ENCODE measurements around the gene PCGF3. TPM values are rescaled to one million over a fixed set of nuclear protein-coding genes. Genes with fewer than 3 reads are reported as not detected.
A peak's percentile ranks its signal among the peaks of the same experiment; 100 is the strongest.
"Not testable (repeated sequence)": the region's sequence is repeated elsewhere in the genome, so short reads cannot be mapped to it uniquely, and the experiment has no call there.

Gene PCGF3
- polyA plus RNA-seq, 2 donors: 27.0 to 63.7 TPM

DNA sequence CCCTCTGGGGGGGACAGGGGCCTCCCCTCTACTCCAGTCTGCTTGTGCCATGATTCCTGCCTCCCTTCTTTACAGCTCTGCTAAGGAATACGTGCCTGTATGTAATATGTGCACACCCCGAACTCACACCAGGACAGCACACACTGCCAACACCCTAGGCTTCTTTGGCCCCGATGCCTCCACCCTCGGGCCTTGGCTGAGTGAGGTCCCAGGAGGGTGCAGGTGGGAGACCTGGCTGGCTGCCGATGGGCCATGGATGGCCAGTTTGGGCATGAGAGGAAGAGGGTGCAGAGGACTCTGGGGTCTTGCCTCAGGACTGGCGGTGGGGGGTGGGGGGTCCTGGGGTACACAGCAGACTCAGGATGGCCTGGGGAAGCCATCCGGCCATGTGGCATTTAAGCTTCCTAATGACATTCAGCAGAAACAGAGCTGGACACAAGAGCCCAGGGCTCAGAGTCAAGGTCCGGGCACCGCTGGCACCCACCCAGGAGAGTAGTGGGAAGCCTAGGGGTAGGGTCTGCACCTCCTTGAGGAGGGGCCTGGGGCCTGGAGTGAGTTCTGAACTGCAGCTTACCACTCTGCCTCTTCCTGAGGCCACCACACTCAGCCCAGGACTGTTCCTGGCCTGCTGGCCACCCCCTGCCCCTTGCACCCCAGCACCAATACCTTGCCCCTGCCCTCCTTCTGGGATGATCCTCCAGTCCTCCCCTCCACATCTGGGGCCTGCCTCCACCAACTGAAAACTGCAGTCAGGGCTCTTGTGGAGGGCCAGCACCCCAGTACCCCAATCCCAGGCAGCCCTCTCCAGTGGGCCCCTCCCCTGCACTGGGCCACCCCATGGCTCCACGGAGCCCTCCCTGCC lies 2.1 kb upstream of the PCGF3 start:
- Histone ChIP-seq H3K27me3 (ENCODE audit: control insufficient read depth in 1 of 2, insufficient read depth in 2 of 2, low read length in 2 of 2) (no peaks in the 10 kb centered on the region), H3K9me3 (ENCODE audit: control insufficient read depth in 2 of 2, insufficient read depth in 1 of 2, low read depth in 1 of 2, low read length in 1 of 2) (no peaks in the 10 kb centered on the region), H3K36me3 (ENCODE audit: control insufficient read depth in 2 of 2, insufficient read depth in 2 of 2, low read length in 1 of 2) (no peaks in the 10 kb centered on the region), H3K27ac (ENCODE audit: low read depth in 2 of 2, low read length in 1 of 2) (no peak overlapping the region), H3K4me1 (ENCODE audit: control insufficient read depth in 2 of 2, insufficient read depth in 2 of 2, low read length in 1 of 2) (peaks cover 8 to 15% of the 10 kb centered on the region in 2 donors), H3K4me3 (ENCODE audit: low read depth in 1 of 2, low read length in 2 of 2) (no peak overlapping the region)
- 71 to 78% methylated on average over 10 of the region's 10 CpGs for WGBS, 2 donors

DNA sequence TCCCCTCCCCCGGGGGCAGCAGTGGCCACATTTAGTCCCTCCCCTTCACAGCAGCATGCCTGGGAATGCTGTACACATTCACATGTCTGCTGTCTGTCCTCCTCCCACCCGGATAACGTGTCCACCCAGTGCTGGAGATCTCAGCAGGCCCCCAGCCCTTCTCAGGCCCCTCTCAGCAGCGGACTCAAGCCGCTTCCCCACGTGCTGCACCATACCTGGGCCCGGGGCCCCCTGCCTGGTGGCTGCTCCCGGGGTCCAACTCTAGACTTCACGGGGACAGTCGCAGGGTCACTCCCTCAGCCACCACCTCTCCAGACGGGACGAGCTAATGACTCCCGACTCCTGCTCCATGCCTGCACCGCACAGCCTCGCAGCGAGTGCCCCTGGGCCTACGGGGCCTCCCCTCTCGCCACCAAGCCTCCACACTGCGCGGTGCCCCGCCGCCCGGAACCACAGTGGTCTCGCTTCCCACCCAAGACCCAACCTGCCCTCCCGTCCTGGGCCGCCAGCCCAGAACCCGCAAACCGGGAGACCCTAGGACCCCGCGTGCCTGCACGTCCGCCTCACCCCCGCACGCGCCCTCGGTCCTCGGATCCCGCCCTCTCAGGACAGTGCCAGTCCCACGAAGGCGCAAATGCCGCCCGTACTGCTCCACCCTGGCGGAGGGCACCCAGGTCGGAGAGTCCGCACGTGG lies 1.3 kb upstream of the PCGF3 start:
- Histone ChIP-seq H3K27ac (ENCODE audit: low read depth in 2 of 2, low read length in 1 of 2) (no peak overlapping the region), H3K4me1 (ENCODE audit: control insufficient read depth in 2 of 2, insufficient read depth in 2 of 2, low read length in 1 of 2) (peaks cover 9 to 16% of the 10 kb centered on the region in 2 donors), H3K4me3 (ENCODE audit: low read depth in 1 of 2, low read length in 2 of 2) (no peak overlapping the region), H3K36me3 (ENCODE audit: control insufficient read depth in 2 of 2, insufficient read depth in 2 of 2, low read length in 1 of 2) (no peaks in the 10 kb centered on the region), H3K9me3 (ENCODE audit: control insufficient read depth in 2 of 2, insufficient read depth in 1 of 2, low read depth in 1 of 2, low read length in 1 of 2) (no peaks in the 10 kb centered on the region), H3K27me3 (ENCODE audit: control insufficient read depth in 1 of 2, insufficient read depth in 2 of 2, low read length in 2 of 2) (no peaks in the 10 kb centered on the region)
- 91 to 92% methylated on average over 46 of the region's 46 CpGs for WGBS, 2 donors

DNA sequence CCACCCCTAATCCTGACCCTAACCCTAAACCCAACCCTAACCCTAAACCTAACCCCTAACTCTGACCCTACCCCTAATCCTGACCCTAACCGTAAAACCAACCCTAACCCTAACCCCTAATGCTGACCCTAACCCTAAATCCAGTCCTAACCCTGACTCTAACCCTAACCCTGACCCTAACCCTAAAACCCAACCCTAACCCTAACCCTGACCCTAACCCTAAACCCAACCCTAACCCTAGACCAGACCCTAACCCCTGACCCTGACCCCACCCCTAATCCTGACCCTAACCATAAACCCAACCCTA lies 708 bp upstream of the PCGF3 start:
- no peak overlapping the region for H3K27ac ChIP-seq (ENCODE audit: low read depth in 2 of 2, low read length in 1 of 2)

DNA sequence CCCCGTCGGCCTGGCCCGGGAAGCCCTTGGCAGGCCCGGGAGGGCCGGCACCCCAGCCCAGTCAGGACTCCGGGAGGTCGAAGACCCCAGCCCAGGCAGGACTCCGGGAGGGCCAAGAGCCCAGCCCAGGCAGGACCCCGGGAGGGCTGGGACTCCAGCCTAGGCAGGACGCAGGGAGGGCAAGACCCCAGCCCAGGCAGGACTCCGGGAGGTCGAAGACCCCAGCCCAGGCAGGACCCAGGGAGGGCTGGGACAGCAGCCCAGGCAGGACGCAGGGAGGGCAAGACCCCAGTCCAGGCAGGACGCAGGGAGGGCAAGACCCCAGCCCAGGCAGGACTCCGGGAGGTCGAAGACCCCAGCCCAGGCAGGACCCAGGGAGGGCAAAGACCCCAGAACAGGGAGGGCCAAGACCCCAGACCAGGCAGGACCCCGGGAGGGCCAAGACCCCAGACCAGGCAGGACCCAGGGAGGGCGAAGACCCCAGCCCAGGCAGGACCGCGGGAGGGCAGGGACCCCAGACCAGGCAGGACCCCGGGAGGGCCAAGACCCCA lies 526 bp downstream of the PCGF3 start:
- H3K27ac ChIP-seq (ENCODE audit: low read depth in 2 of 2, low read length in 1 of 2): peak overlapping the region; percentile 76 to 84
- H3K4me3 ChIP-seq (ENCODE audit: low read depth in 1 of 2, low read length in 2 of 2): peak overlapping the region; percentile 86 to 97
- H3K4me1 ChIP-seq (ENCODE audit: control insufficient read depth in 2 of 2, insufficient read depth in 2 of 2, low read length in 1 of 2): peaks cover 10 to 16% of the 10 kb centered on the region in 2 donors
- H3K36me3 ChIP-seq (ENCODE audit: control insufficient read depth in 2 of 2, insufficient read depth in 2 of 2, low read length in 1 of 2); H3K27me3 ChIP-seq (ENCODE audit: control insufficient read depth in 1 of 2, insufficient read depth in 2 of 2, low read length in 2 of 2); H3K9me3 ChIP-seq (ENCODE audit: control insufficient read depth in 2 of 2, insufficient read depth in 1 of 2, low read depth in 1 of 2, low read length in 1 of 2): not testable (repeated sequence)
- WGBS, 2 donors: 0 to 1% methylated on average over 21 of the region's 21 CpGs

More for the DNA sequence above, 708 bp upstream of the PCGF3 start:
- Histone ChIP-seq H3K36me3 (ENCODE audit: control insufficient read depth in 2 of 2, insufficient read depth in 2 of 2, low read length in 1 of 2) (no peaks in the 10 kb centered on the region), H3K27me3 (ENCODE audit: control insufficient read depth in 1 of 2, insufficient read depth in 2 of 2, low read length in 2 of 2) (no peaks in the 10 kb centered on the region), H3K4me3 (ENCODE audit: low read depth in 1 of 2, low read length in 2 of 2) (peak overlapping the region; percentile 62 to 86), H3K9me3 (ENCODE audit: control insufficient read depth in 2 of 2, insufficient read depth in 1 of 2, low read depth in 1 of 2, low read length in 1 of 2) (no peaks in the 10 kb centered on the region), H3K4me1 (ENCODE audit: control insufficient read depth in 2 of 2, insufficient read depth in 2 of 2, low read length in 1 of 2) (peaks cover 10 to 16% of the 10 kb centered on the region in 2 donors)
- WGBS, 2 donors: 95 to 96% methylated on average over 1 of the region's 1 CpG

DNA sequence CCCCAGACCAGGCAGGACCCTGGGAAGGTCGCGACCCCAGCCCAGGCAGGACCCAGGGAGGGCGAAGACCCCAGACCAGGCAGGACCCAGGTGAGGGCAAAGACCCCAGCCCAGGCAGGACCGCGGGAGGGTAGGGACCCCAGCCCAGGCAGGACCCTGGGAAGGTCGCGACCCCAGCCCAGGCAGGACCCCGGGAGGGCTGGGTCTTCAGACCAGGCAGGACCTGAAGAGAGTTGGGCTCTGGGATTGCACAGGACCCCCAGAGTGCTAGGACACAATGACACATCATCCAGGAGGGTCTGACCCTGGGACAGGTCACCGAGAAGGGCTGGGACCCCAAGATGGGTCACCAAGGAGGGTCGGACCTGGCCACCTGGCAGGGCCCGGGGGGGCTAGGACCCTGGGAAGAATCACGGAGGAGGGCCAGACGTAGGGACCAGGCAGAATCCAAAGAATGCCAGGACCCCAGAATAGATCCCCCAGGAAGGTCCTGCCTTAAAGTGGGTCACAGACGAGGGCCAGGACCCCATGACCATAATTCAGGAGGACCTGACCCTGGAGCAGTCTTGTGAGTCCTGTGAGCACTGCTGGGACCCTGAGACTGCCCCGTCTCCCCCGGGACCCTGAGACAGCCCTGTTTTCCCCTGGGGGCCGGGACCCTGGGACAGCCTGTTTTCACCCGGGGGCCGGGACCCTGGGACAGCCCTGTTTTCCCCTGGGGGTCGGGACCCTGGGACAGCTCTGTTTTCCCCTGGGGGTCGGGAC lies 1.4 kb downstream of the PCGF3 start:
- Histone ChIP-seq H3K4me1 (ENCODE audit: control insufficient read depth in 2 of 2, insufficient read depth in 2 of 2, low read length in 1 of 2) (peaks cover 10 to 16% of the 10 kb centered on the region in 2 donors), H3K27me3 (ENCODE audit: control insufficient read depth in 1 of 2, insufficient read depth in 2 of 2, low read length in 2 of 2) (no peaks in the 10 kb centered on the region), H3K36me3 (ENCODE audit: control insufficient read depth in 2 of 2, insufficient read depth in 2 of 2, low read length in 1 of 2) (peaks cover 0 to 2% of the 10 kb centered on the region in 2 donors), H3K27ac (ENCODE audit: low read depth in 2 of 2, low read length in 1 of 2) (peak overlapping the region in 1 of 2 donors; percentile 35), H3K9me3 (ENCODE audit: control insufficient read depth in 2 of 2, insufficient read depth in 1 of 2, low read depth in 1 of 2, low read length in 1 of 2) (no peaks in the 10 kb centered on the region), H3K4me3 (ENCODE audit: low read depth in 1 of 2, low read length in 2 of 2) (peak overlapping the region; percentile 27 to 86)
- WGBS, 2 donors: 48 to 51% methylated on average over 17 to 21 of the region's 21 CpGs

DNA sequence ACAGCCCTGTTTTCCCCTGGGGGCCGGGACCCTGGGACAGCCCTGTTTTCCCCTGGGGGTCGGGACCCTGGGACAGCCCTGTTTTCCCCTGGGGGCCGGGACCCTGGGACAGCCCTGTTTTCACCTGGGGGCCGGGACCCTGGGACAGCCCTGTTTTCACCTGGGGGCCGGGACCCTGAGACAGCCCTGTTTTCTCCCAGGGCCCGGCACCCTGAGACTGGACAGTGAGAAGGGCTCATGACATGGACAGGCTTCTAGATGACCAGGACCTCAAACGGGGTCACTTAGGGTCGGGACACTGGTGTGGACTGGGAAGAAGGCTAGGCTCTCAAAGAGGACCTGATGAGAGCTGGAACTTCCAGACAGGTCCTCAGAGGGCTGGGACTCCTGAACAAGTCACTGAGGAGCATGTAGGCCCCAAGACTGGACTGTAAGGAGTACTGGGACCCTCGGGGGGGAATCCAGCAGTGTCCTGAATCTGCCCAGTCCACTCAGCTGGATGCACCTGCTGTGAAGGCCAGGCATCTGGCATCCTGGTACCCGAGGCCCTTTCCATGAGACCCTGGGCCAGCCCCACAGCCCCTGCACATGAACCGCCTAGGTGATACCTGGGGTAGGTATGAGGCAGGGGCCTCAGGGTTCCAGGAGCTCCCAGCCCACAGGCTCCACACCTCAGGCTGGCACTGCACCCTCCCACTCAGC lies 2.4 kb downstream of the PCGF3 start:
- H3K36me3 ChIP-seq (ENCODE audit: control insufficient read depth in 2 of 2, insufficient read depth in 2 of 2, low read length in 1 of 2): peaks cover 0 to 5% of the 10 kb centered on the region in 2 donors
- no peaks in the 10 kb centered on the region for H3K27me3 ChIP-seq (ENCODE audit: control insufficient read depth in 1 of 2, insufficient read depth in 2 of 2, low read length in 2 of 2)
- H3K4me1 ChIP-seq (ENCODE audit: control insufficient read depth in 2 of 2, insufficient read depth in 2 of 2, low read length in 1 of 2): peaks cover 10 to 16% of the 10 kb centered on the region in 2 donors
- H3K4me3 ChIP-seq (ENCODE audit: low read depth in 1 of 2, low read length in 2 of 2): no peak overlapping the region
- H3K27ac ChIP-seq (ENCODE audit: low read depth in 2 of 2, low read length in 1 of 2): no peak overlapping the region
- H3K9me3 ChIP-seq (ENCODE audit: control insufficient read depth in 2 of 2, insufficient read depth in 1 of 2, low read depth in 1 of 2, low read length in 1 of 2): no peaks in the 10 kb centered on the region
- 86 to 89% methylated on average over 11 of the region's 11 CpGs for WGBS, 2 donors

DNA sequence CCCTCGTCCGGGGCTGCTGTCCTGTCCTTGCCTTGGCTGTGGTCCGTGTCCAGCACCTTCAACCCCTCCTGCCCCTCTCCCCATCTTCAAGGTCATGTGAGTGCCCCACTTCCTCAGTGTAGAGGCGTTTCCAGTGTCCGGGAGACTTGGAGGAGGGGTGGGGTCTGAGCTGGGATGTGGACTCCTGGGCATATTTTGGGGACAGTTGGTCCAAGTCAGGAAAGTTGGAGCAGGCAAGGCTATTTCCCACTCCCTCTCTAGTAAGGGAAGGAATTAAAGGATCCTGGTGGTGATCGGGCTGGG lies 3.0 kb downstream of the PCGF3 start:
- Histone ChIP-seq H3K27ac (ENCODE audit: low read depth in 2 of 2, low read length in 1 of 2) (no peak overlapping the region), H3K4me1 (ENCODE audit: control insufficient read depth in 2 of 2, insufficient read depth in 2 of 2, low read length in 1 of 2) (peaks cover 10 to 16% of the 10 kb centered on the region in 2 donors), H3K9me3 (ENCODE audit: control insufficient read depth in 2 of 2, insufficient read depth in 1 of 2, low read depth in 1 of 2, low read length in 1 of 2) (no peaks in the 10 kb centered on the region), H3K27me3 (ENCODE audit: control insufficient read depth in 1 of 2, insufficient read depth in 2 of 2, low read length in 2 of 2) (no peaks in the 10 kb centered on the region), H3K36me3 (ENCODE audit: control insufficient read depth in 2 of 2, insufficient read depth in 2 of 2, low read length in 1 of 2) (peaks cover 0 to 10% of the 10 kb centered on the region in 2 donors), H3K4me3 (ENCODE audit: low read depth in 1 of 2, low read length in 2 of 2) (no peak overlapping the region)
- 87 to 92% methylated on average over 6 of the region's 6 CpGs for WGBS, 2 donors

DNA sequence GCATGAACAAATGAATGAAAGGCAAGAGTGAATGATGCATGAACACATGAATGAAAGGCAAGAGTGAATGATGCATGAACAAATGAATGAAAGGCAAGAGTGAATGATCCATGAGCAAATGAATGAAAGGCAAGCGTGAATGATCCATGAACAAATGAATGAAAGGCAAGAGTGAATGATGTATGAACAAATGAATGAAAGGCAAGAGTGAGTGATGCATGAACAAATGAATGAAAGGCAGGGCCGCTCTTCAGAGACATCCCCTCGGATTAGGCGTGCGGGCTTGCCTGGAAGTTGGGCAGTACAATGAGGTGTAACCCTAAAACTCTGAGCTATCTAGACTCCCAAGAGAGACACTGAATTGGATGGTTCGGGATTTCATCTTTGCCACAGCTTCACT lies 3.7 kb downstream of the PCGF3 start:
- no peaks in the 10 kb centered on the region for H3K27me3 ChIP-seq (ENCODE audit: control insufficient read depth in 1 of 2, insufficient read depth in 2 of 2, low read length in 2 of 2)
- H3K4me1 ChIP-seq (ENCODE audit: control insufficient read depth in 2 of 2, insufficient read depth in 2 of 2, low read length in 1 of 2): peaks cover 10 to 16% of the 10 kb centered on the region in 2 donors
- no peak overlapping the region for H3K4me3 ChIP-seq (ENCODE audit: low read depth in 1 of 2, low read length in 2 of 2)
- no peak overlapping the region for H3K27ac ChIP-seq (ENCODE audit: low read depth in 2 of 2, low read length in 1 of 2)
- WGBS, 2 donors: 93 to 97% methylated on average over 6 of the region's 6 CpGs
- H3K9me3 ChIP-seq (ENCODE audit: control insufficient read depth in 2 of 2, insufficient read depth in 1 of 2, low read depth in 1 of 2, low read length in 1 of 2): no peaks in the 10 kb centered on the region
- peaks cover 0 to 14% of the 10 kb centered on the region in 2 donors for H3K36me3 ChIP-seq (ENCODE audit: control insufficient read depth in 2 of 2, insufficient read depth in 2 of 2, low read length in 1 of 2)

DNA sequence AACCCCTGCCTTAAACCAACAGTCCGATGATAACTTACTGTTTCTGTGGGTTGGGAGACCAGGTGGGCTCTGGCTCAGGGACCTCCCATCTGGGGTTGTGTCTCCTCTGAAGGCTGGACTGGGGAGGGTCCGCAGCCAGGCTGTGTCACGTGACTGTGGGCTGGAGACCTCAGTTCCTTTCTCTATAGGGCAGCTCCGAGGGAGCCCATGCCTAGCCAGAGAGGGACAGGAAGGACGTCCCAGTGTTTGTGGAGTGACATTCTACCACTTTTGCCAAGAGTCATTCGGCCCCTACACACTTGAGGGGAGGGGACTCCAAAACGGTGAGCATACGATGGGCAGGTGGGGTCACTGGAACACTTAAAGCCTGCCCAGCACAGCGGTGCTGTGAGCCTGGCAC lies 4.5 kb downstream of the PCGF3 start:
- H3K4me1 ChIP-seq (ENCODE audit: control insufficient read depth in 2 of 2, insufficient read depth in 2 of 2, low read length in 1 of 2): peaks cover 10 to 16% of the 10 kb centered on the region in 2 donors

More for the DNA sequence above, 4.5 kb downstream of the PCGF3 start:
- Histone ChIP-seq H3K27me3 (ENCODE audit: control insufficient read depth in 1 of 2, insufficient read depth in 2 of 2, low read length in 2 of 2) (no peaks in the 10 kb centered on the region), H3K27ac (ENCODE audit: low read depth in 2 of 2, low read length in 1 of 2) (no peak overlapping the region), H3K4me3 (ENCODE audit: low read depth in 1 of 2, low read length in 2 of 2) (no peak overlapping the region), H3K36me3 (ENCODE audit: control insufficient read depth in 2 of 2, insufficient read depth in 2 of 2, low read length in 1 of 2) (peaks cover 0 to 14% of the 10 kb centered on the region in 2 donors), H3K9me3 (ENCODE audit: control insufficient read depth in 2 of 2, insufficient read depth in 1 of 2, low read depth in 1 of 2, low read length in 1 of 2) (no peaks in the 10 kb centered on the region)
- 78 to 82% methylated on average over 9 of the region's 9 CpGs for WGBS, 2 donors
